Endothelial cell of umbilical vein (primary cell): Measurements from ENCODE around the gene EXOC3.

Experiments used
- EZH2 ChIP-seq: IDR thresholded peaks from 2 replicates; pipeline ENCODE4 v1.6.1; 2012; ENCODE audit warnings: borderline replicate concordance, low read depth, mild to moderate bottlenecking, moderate library complexity, low read length, inconsistent platforms; ENCODE audit not compliant: severe bottlenecking
- FOS ChIP-seq: IDR thresholded peaks from 2 replicates; pipeline ENCODE4 v1.6.1; 2011; ENCODE audit warnings: mild to moderate bottlenecking, low read length, moderate library complexity, borderline replicate concordance; ENCODE audit not compliant: insufficient read depth
- MAX ChIP-seq: IDR thresholded peaks from 2 replicates; pipeline ENCODE4 v1.6.1; 2011; ENCODE audit not compliant: insufficient read depth, insufficient read length
- POLR2A ChIP-seq: IDR thresholded peaks from 2 replicates; pipeline ENCODE4 v1.6.1; 2012; ENCODE audit warnings: low read depth, mild to moderate bottlenecking, control low read depth, low read length
- POLR2AphosphoS5 ChIP-seq: IDR thresholded peaks from 2 replicates; pipeline ENCODE4 v1.6.1; 2012; ENCODE audit warnings: low read depth, mild to moderate bottlenecking, control low read depth, low read length, moderate library complexity; ENCODE audit not compliant: insufficient read depth
- TF ChIP-seq, protein P1 (sequence below), 2 donors: IDR thresholded peaks; 1 replicate in 1 of 2; 2 replicates in 1 of 2; pipeline ENCODE4 v1.5.1; 2011; ENCODE audit warnings: low read length in 2 of 2, mild to moderate bottlenecking in 2 of 2, moderate library complexity in 2 of 2, control low read depth in 1 of 2, inconsistent platforms in 1 of 2, low read depth in 1 of 2; ENCODE audit not compliant: insufficient read depth in 1 of 2; ENCODE audit errors: extremely low read depth in 1 of 2

DNA sequence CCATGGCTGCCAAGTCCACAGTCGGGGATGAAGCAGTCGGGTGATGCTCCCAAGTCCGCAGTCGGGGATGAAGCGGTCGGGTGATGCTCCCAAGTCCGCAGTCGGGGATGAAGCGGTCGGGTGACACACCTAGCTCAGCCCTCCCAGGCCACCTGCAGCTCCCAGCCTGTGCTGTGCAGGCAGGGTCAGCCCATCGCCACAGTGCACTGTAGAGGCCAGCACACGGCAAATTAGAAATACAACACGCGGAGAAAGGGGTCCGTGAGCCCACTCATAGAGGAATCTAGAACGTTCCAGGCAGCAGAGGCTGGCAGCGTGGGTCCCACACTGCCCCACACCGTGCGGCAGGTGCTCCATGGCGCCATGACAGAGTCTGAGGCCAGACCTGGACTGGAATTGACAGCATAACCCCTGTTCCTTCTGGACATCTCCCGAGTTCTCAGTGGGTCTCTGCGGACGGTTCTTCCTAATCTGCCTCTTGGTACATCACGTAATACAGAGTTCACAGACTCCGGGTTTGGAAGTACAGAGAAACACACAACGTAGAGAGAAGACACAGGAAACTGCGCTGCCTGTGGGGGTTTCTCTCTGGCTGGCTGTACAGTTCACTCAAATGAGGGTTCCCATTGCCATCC, 7.7 kb upstream of the EXOC3 start:
- TF ChIP-seq, protein P1, sequence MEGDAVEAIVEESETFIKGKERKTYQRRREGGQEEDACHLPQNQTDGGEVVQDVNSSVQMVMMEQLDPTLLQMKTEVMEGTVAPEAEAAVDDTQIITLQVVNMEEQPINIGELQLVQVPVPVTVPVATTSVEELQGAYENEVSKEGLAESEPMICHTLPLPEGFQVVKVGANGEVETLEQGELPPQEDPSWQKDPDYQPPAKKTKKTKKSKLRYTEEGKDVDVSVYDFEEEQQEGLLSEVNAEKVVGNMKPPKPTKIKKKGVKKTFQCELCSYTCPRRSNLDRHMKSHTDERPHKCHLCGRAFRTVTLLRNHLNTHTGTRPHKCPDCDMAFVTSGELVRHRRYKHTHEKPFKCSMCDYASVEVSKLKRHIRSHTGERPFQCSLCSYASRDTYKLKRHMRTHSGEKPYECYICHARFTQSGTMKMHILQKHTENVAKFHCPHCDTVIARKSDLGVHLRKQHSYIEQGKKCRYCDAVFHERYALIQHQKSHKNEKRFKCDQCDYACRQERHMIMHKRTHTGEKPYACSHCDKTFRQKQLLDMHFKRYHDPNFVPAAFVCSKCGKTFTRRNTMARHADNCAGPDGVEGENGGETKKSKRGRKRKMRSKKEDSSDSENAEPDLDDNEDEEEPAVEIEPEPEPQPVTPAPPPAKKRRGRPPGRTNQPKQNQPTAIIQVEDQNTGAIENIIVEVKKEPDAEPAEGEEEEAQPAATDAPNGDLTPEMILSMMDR (IDR thresholded peaks at IDR 0.05; ENCODE audit: extremely low read depth in 1 of 2, insufficient read depth in 1 of 2, low read depth in 1 of 2, low read length in 2 of 2): no peak
- TF ChIP-seq POLR2AphosphoS5: no peak
- no peak for TF ChIP-seq POLR2A
- TF ChIP-seq EZH2: no peak
- TF ChIP-seq FOS: no peak
- no peak for TF ChIP-seq MAX
